IMR-90 (cell line): Measurements from ENCODE around the gene RSPO4. TPM values are rescaled to one million over a fixed set of nuclear protein-coding genes. Genes with fewer than 3 reads are reported as not detected.

Experiments used
- ATAC-seq: fragments of 200-7000 bp; cut with Tn5 transposase; 2 replicates; pipeline ENCODE4 v1.9.1; 2020; ENCODE audit warnings: low read depth, mild to moderate bottlenecking, moderate library complexity
- BruUV-seq: library from RNA; stranded (reverse); fragments of 400-500 nt; replicated peaks from 2 replicates; lab custom pipeline; 2021; lab: Mats Ljungman, UMichigan
- CTCF ChIA-PET: fragments of 300-600 bp; formaldehyde crosslinking; extraction: SDS; loops from one replicate; lab custom pipeline; 2021; ENCODE audit warnings: antibody characterized with exemption; lab: Yijun Ruan, JAX
- POLR2A ChIA-PET: fragments of 300-600 bp; sonication (Branson Sonifier 250); formaldehyde crosslinking; loops from one replicate; lab custom pipeline; 2022; ENCODE audit warnings: antibody characterized with exemption; ENCODE audit not compliant: unreplicated experiment; lab: Charles Lee
- DNase-seq: peaks from one replicate; pipeline ENCODE4 v3.0.0; 2013
- H2AFZ ChIP-seq: replicated peaks from 2 replicates; pipeline ENCODE3; 2013; ENCODE audit warnings: low read length, mild to moderate bottlenecking; ENCODE audit not compliant: poor library complexity
- H2AK5ac ChIP-seq: 2 replicates; pipeline ENCODE4 v1.6.1; 2013; ENCODE audit warnings: low read depth, low read length, inconsistent platforms
- H2AK9ac ChIP-seq: replicated peaks from 2 replicates; pipeline ENCODE3; 2013; ENCODE audit warnings: mild to moderate bottlenecking, low read depth, low read length, moderate library complexity; ENCODE audit not compliant: poor library complexity
- H2BK120ac ChIP-seq: 2 replicates; pipeline ENCODE4 v1.6.1; 2013; ENCODE audit warnings: low read depth, low read length, inconsistent platforms
- H2BK15ac ChIP-seq: 3 replicates; pipeline ENCODE4 v1.6.1; 2013; ENCODE audit warnings: low read depth, low read length, inconsistent platforms
- H2BK20ac ChIP-seq: 2 replicates; pipeline ENCODE4 v1.6.1; 2013; ENCODE audit warnings: low read depth, mild to moderate bottlenecking, inconsistent platforms, low read length, moderate library complexity
- H2BK5ac ChIP-seq: 2 replicates; pipeline ENCODE4 v1.6.1; 2013; ENCODE audit warnings: mild to moderate bottlenecking, low read depth, low read length, inconsistent platforms; ENCODE audit not compliant: poor library complexity, severe bottlenecking
- H3K14ac ChIP-seq: replicated peaks from 2 replicates; pipeline ENCODE4 v1.6.1; 2013; ENCODE audit warnings: low read depth, low read length, inconsistent platforms
- H3K18ac ChIP-seq: 2 replicates; pipeline ENCODE4 v1.6.1; 2013; ENCODE audit warnings: low read depth, low read length, control low read depth
- H3K23ac ChIP-seq: 2 replicates; pipeline ENCODE4 v1.6.1; 2013; ENCODE audit warnings: low read depth, low read length, inconsistent platforms
- H3K27ac ChIP-seq: 2 replicates; pipeline ENCODE4 v1.5.1; 2013; ENCODE audit warnings: mild to moderate bottlenecking, control low read depth, low read length; ENCODE audit not compliant: insufficient read depth
- H3K27me3 ChIP-seq: 2 replicates; pipeline ENCODE4 v1.6.1; 2013; ENCODE audit warnings: low read length; ENCODE audit not compliant: control insufficient read depth, insufficient read depth
- H3K36me3 ChIP-seq: 2 replicates; pipeline ENCODE4 v1.6.1; 2013; ENCODE audit warnings: low read length, mixed read lengths; ENCODE audit not compliant: control insufficient read depth, insufficient read depth
- H3K4ac ChIP-seq: 2 replicates; pipeline ENCODE4 v1.6.1; 2013; ENCODE audit warnings: low read depth, low read length, inconsistent platforms
- H3K4me1 ChIP-seq: 2 replicates; pipeline ENCODE4 v1.6.1; 2013; ENCODE audit warnings: low read length, mixed read lengths; ENCODE audit not compliant: control insufficient read depth, insufficient read depth
- H3K4me2 ChIP-seq: 2 replicates; pipeline ENCODE4 v1.6.1; 2013; ENCODE audit warnings: low read depth, mild to moderate bottlenecking, control low read depth, low read length, moderate library complexity
- H3K4me3 ChIP-seq: 2 replicates; pipeline ENCODE4 v1.5.1; 2013; ENCODE audit warnings: low read depth, mild to moderate bottlenecking, control low read depth, low read length, moderate library complexity; ENCODE audit not compliant: insufficient read depth
- H3K56ac ChIP-seq: 2 replicates; pipeline ENCODE4 v1.6.1; 2013; ENCODE audit warnings: low read length, inconsistent platforms; ENCODE audit not compliant: insufficient read depth; ENCODE audit errors: extremely low read depth
- H3K79me1 ChIP-seq, 2 experiments: 2 replicates each; pipeline ENCODE4 v1.6.1; 2013; ENCODE audit warnings: low read length in 2 of 2, inconsistent platforms in 1 of 2, low read depth in 1 of 2
- H3K9ac ChIP-seq: 2 replicates; pipeline ENCODE4 v1.6.1; 2013; ENCODE audit warnings: low read depth, low read length, control low read depth
- H3K9me1 ChIP-seq: 2 replicates; pipeline ENCODE4 v1.6.1; 2013; ENCODE audit warnings: low read length, inconsistent platforms; ENCODE audit not compliant: insufficient read depth
- H3K9me3 ChIP-seq: 2 replicates; pipeline ENCODE4 v1.6.1; 2013; ENCODE audit warnings: low read length; ENCODE audit not compliant: control insufficient read depth, insufficient read depth
- H4K20me1 ChIP-seq: 2 replicates; pipeline ENCODE4 v1.6.1; 2013; ENCODE audit warnings: low read length, inconsistent platforms; ENCODE audit not compliant: insufficient read depth
- H4K5ac ChIP-seq: 2 replicates; pipeline ENCODE4 v1.6.1; 2013; ENCODE audit warnings: mild to moderate bottlenecking, low read depth, low read length, control low read depth
- H4K8ac ChIP-seq, 2 experiments: 2 replicates each; pipeline ENCODE4 v1.6.1; 2013; ENCODE audit warnings: low read depth in 2 of 2, low read length in 2 of 2, control low read depth in 1 of 2, inconsistent platforms in 1 of 2
- H4K91ac ChIP-seq: 2 replicates; pipeline ENCODE4 v1.6.1; 2013; ENCODE audit warnings: low read depth, low read length, inconsistent platforms; ENCODE audit not compliant: insufficient read depth
- MAFK ChIP-seq: IDR thresholded peaks from 2 replicates; pipeline ENCODE4 v1.6.1; 2012; ENCODE audit warnings: low read depth, low read length, improper control_type of control experiment
- RFX5 ChIP-seq: IDR thresholded peaks from 2 replicates; pipeline ENCODE4 v1.8.0; 2012; ENCODE audit warnings: low read depth, mild to moderate bottlenecking, low read length, moderate library complexity
- WGBS, 2 experiments: methylation state at CpG; one replicate each; pipeline versions ENCODE4 v1.1.5 to v1.1.7; 2013; ENCODE audit warnings: missing lambda C conversion rate in 2 of 2; ENCODE audit not compliant: insufficient read length in 1 of 2; ENCODE audit errors: extremely low coverage in 2 of 2; 5-methylcytosine and 5-hydroxymethylcytosine counted together
- dilution Hi-C: fragments of 300-500 bp; cut with HindIII; formaldehyde crosslinking; loops from one replicate; pipeline ENCODE4 v1.14.3; 2018; ENCODE audit warnings: low sequenced_read_pairs; ENCODE audit not compliant: unreplicated experiment
- in situ Hi-C: fragments of 300-500 bp; cut with MboI; formaldehyde crosslinking; loops from 3 replicates; pipeline ENCODE4 v1.14.3; 2019; ENCODE audit warnings: low sequenced_read_pairs, inconsistent platforms, mixed read lengths
- intact Hi-C: fragments of 100-400 bp; cut with micrococcal nuclease; formaldehyde crosslinking; loops from 2 replicates; pipeline ENCODE4 v1.10.0; 2022
- polyA plus RNA-seq, 3 experiments: library from polyadenylated mRNA; depleted of rRNA; stranded (reverse); fragments of >200 nt; gene quantifications; 2 replicates each; pipeline ENCODE4 v1.2.3, GENCODE V29; 2012; ENCODE audit warnings: low replicate concordance in 1 of 3
- total RNA-seq: library from RNA; depleted of rRNA; stranded (reverse); fragments of >200 nt; gene quantifications from 2 replicates; pipeline ENCODE4 v1.2.3, GENCODE V29; 2012; rRNA removed

The RSPO4 gene
- total and polyA plus RNA-seq, 2 of the 4 experiments (the other 2 are of a cell fraction): not detected

GRCh38 chr20:909641-910040 is 92.5 kb downstream of the RSPO4 start:
- in situ Hi-C loops: no loop called here
- no peak overlapping the region for H2AK9ac ChIP-seq
- H3K23ac ChIP-seq: no peak overlapping the region
- no peaks in the 10 kb centered on the region; the same call in 1 of the 2 replicates for H3K27me3 ChIP-seq
- H2BK5ac ChIP-seq: no peak overlapping the region
- H2AK5ac ChIP-seq: no peak overlapping the region
- intact Hi-C loops: loop anchor here (1.0 kb wide), 2 partner anchors 24 to 76 kb away; partner anchors contain the start of gene FAM110A
- no peak overlapping the region for H4K5ac ChIP-seq
- no peak overlapping the region for H2BK20ac ChIP-seq
- no peak overlapping the region for H3K9ac ChIP-seq
- WGBS, 2 experiments: no CpG with 5 or more reads among the region's 3 CpGs
- BruUV-seq: no TSS peak
- no peak overlapping the region for H2BK15ac ChIP-seq
- H4K91ac ChIP-seq: no peak overlapping the region
- dilution Hi-C loops: no loop called here
- no peak overlapping the region for H3K56ac ChIP-seq
- no peaks in the 10 kb centered on the region; the same call in 1 of the 2 replicates for H3K9me1 ChIP-seq
- no peak overlapping the region; the same call in 1 of the 2 replicates for H3K18ac ChIP-seq
- H3K36me3 ChIP-seq: no peaks in the 10 kb centered on the region
- DNase-seq (no peak), ATAC-seq (no peak)
- no peak overlapping the region for H2AFZ ChIP-seq
- no peaks in the 10 kb centered on the region for H3K9me3 ChIP-seq
- H3K79me1 ChIP-seq: no peaks in the 10 kb centered on the region
- ChIA-PET CTCF (no interaction called here), POLR2A (no interaction called here)
- H2BK120ac ChIP-seq: no peak overlapping the region
- no peak overlapping the region for H3K14ac ChIP-seq
- H4K20me1 ChIP-seq: no peaks in the 10 kb centered on the region
- 0 out of 4 replicates have a peak overlapping the region, but pooled peaks of 1 of the 2 experiments have one; percentile 55 for H4K8ac ChIP-seq
- peaks cover 13% of the 10 kb centered on the region; the same call in 1 of the 2 replicates for H3K4me1 ChIP-seq
- TF ChIP-seq MAFK (no peak), RFX5 (no peak)
- peak overlapping the region; percentile 90; the same call in 1 of the 2 replicates for H3K27ac ChIP-seq
- no peak overlapping the region for H3K4ac ChIP-seq
- no peak overlapping the region for H3K4me2 ChIP-seq
- no peak overlapping the region for H3K4me3 ChIP-seq

Other genes with a start within 250 kb of the RSPO4 start
- gene SLC52A3, start 233.8 kb downstream of the RSPO4 start, total RNA-seq: not detected in 2 replicates
- gene SLC52A3, start 233.8 kb downstream of the RSPO4 start, polyA plus RNA-seq (2012; rRNA removed): not detected in 2 replicates
- gene FAM110A, start 168.6 kb downstream of the RSPO4 start, total RNA-seq: 0.36 and 0.56 TPM in 2 replicates
- gene FAM110A, start 168.6 kb downstream of the RSPO4 start, polyA plus RNA-seq (2012; rRNA removed): 3.6 and 4.7 TPM in 2 replicates
- gene ANGPT4, start 86.0 kb downstream of the RSPO4 start, total RNA-seq: not detected in 2 replicates
- gene ANGPT4, start 86.0 kb downstream of the RSPO4 start, polyA plus RNA-seq (2012; rRNA removed): not detected in 2 replicates
- gene PSMF1, start 116.3 kb upstream of the RSPO4 start, total RNA-seq: 93.6 and 120 TPM in 2 replicates
- gene PSMF1, start 116.3 kb upstream of the RSPO4 start, polyA plus RNA-seq (2012; rRNA removed): 89.4 and 109 TPM in 2 replicates
- gene TMEM74B, start 182.7 kb upstream of the RSPO4 start, total RNA-seq: not detected in 2 replicates
- 0.03 TPM in 1 of 2 replicates, not detected in the other for gene TMEM74B, start 182.7 kb upstream of the RSPO4 start, polyA plus RNA-seq (2012; rRNA removed)
- not detected in 2 replicates for gene C20orf202, start 201.1 kb upstream of the RSPO4 start, total RNA-seq
- gene C20orf202, start 201.1 kb upstream of the RSPO4 start, polyA plus RNA-seq (2012; rRNA removed): not detected in 2 replicates
- gene RAD21L1, start 223.7 kb upstream of the RSPO4 start, total RNA-seq: under 0.01 TPM in 1 of 2 replicates, not detected in the other
- not detected in 2 replicates for gene RAD21L1, start 223.7 kb upstream of the RSPO4 start, polyA plus RNA-seq (2012; rRNA removed)